DOHH2 (cell line): Measurements from ENCODE around the gene PLAAT1.

Experiments
- H3F3A ChIP-seq: fragments of 200-600 bp; sonication (generic), shearing (Covaris generic); 2 replicates; pipeline ENCODE4 v1.6.0; 2016; ENCODE audit warnings: antibody characterized with exemption, mild to moderate bottlenecking; ENCODE audit not compliant: control insufficient read depth, insufficient read depth
- H3K27ac ChIP-seq: fragments of 200-600 bp; sonication (generic); 2 replicates; pipeline ENCODE4 v1.5.1; 2014; ENCODE audit warnings: low read depth, mild to moderate bottlenecking, low read length, moderate library complexity
- H3K27me3 ChIP-seq: fragments of 200-600 bp; sonication (generic); 2 replicates; pipeline ENCODE4 v1.6.1; 2014; ENCODE audit warnings: mild to moderate bottlenecking, low read length, mixed read lengths; ENCODE audit not compliant: control insufficient read depth
- H3K36me3 ChIP-seq: fragments of 200-600 bp; sonication (generic); 2 replicates; pipeline ENCODE4 v1.6.1; 2014; ENCODE audit warnings: mild to moderate bottlenecking, low read length, moderate library complexity, mixed read lengths; ENCODE audit not compliant: control insufficient read depth
- H3K4me1 ChIP-seq: fragments of 200-600 bp; sonication (generic); 2 replicates; pipeline ENCODE4 v1.6.1; 2014; ENCODE audit warnings: mild to moderate bottlenecking, low read length, mixed read lengths; ENCODE audit not compliant: control insufficient read depth
- H3K4me2 ChIP-seq: fragments of 200-600 bp; sonication (generic); 2 replicates; pipeline ENCODE4 v1.6.0; 2014; ENCODE audit warnings: mild to moderate bottlenecking, low read length, moderate library complexity
- H3K4me3 ChIP-seq: fragments of 200-600 bp; sonication (generic); 2 replicates; pipeline ENCODE4 v1.5.1; 2014; ENCODE audit warnings: mild to moderate bottlenecking, low read length, mixed read lengths
- H3K79me2 ChIP-seq: fragments of 200-600 bp; sonication (generic); 2 replicates; pipeline ENCODE4 v1.6.1; 2014; ENCODE audit warnings: mild to moderate bottlenecking, low read length, mixed read lengths; ENCODE audit not compliant: control insufficient read depth
- H3K9me2 ChIP-seq: fragments of 200-600 bp; sonication (generic); replicated peaks from 2 replicates; pipeline ENCODE4 v1.6.1; 2014; ENCODE audit warnings: mild to moderate bottlenecking, low read length, mixed read lengths; ENCODE audit not compliant: control insufficient read depth
- H3K9me3 ChIP-seq: fragments of 200-600 bp; sonication (generic); 2 replicates; pipeline ENCODE4 v1.6.1; 2014; ENCODE audit warnings: antibody characterized with exemption, low read length, mixed read lengths; ENCODE audit not compliant: control insufficient read depth, insufficient read depth
- H4K20me1 ChIP-seq: fragments of 200-600 bp; sonication (generic); 2 replicates; pipeline ENCODE4 v1.6.0; 2014; ENCODE audit warnings: low read depth, mild to moderate bottlenecking, antibody characterized with exemption, low read length, moderate library complexity; ENCODE audit not compliant: control insufficient read depth, insufficient read depth
- CTCF ChIP-seq: fragments of 200-600 bp; sonication (generic); IDR thresholded peaks from one replicate; pipeline ENCODE4 v1.5.1; 2014; ENCODE audit warnings: antibody characterized with exemption, mild to moderate bottlenecking, low read depth, low read length; ENCODE audit not compliant: poor library complexity, severe bottlenecking
- EZH2phosphoT487 ChIP-seq: fragments of 200-600 bp; sonication (generic); IDR thresholded peaks from 2 replicates; pipeline ENCODE4 v1.6.1; 2017; ENCODE audit warnings: borderline replicate concordance, mild to moderate bottlenecking, antibody characterized with exemption, low read length, moderate library complexity, mixed read lengths

The PLAAT1 gene

GRCh38 chr3:193211984-193212383 lies 29.0 kb upstream of the PLAAT1 start:
- Histone ChIP-seq H3F3A (no peaks in the 10 kb centered on the region), H3K79me2 (no peaks in the 10 kb centered on the region), H3K36me3 (no peaks in the 10 kb centered on the region), H3K27ac (no peak overlapping the region), H3K9me2 (no peaks in the 10 kb centered on the region), H3K27me3 (no peaks in the 10 kb centered on the region), H3K4me2 (no peak overlapping the region), H4K20me1 (no peaks in the 10 kb centered on the region), H3K9me3 (no peaks in the 10 kb centered on the region), H3K4me3 (no peak overlapping the region), H3K4me1 (no peaks in the 10 kb centered on the region)
- no peak for TF ChIP-seq EZH2phosphoT487
- TF ChIP-seq CTCF: no peak

- Histone ChIP-seq H3K9me3 (no peaks in the 10 kb centered on the region), H3K9me2 (no peaks in the 10 kb centered on the region)
- no peak for TF ChIP-seq CTCF
- no peak for TF ChIP-seq EZH2phosphoT487
These were observed 28.2 kb upstream of the PLAAT1 start for GRCh38 chr3:193212844-193213243.

GRCh38 chr3:193214445-193214844 lies 26.6 kb upstream of the PLAAT1 start:
- no peaks in the 10 kb centered on the region for H4K20me1 ChIP-seq
- TF ChIP-seq CTCF: no peak
- TF ChIP-seq EZH2phosphoT487: no peak
- no peak overlapping the region for H3K4me3 ChIP-seq
- no peaks in the 10 kb centered on the region for H3K9me3 ChIP-seq
- H3K9me2 ChIP-seq: no peaks in the 10 kb centered on the region
- H3F3A ChIP-seq: no peaks in the 10 kb centered on the region
- no peak overlapping the region for H3K27ac ChIP-seq
- no peaks in the 10 kb centered on the region for H3K4me1 ChIP-seq
- no peak overlapping the region for H3K4me2 ChIP-seq
- no peaks in the 10 kb centered on the region for H3K27me3 ChIP-seq
- no peaks in the 10 kb centered on the region for H3K79me2 ChIP-seq
- no peaks in the 10 kb centered on the region for H3K36me3 ChIP-seq

More at GRCh38 chr3:193212844-193213243, 28.2 kb upstream of the PLAAT1 start:
- H3K79me2 ChIP-seq: no peaks in the 10 kb centered on the region
- H3K4me3 ChIP-seq: no peak overlapping the region
- H3K27me3 ChIP-seq: no peaks in the 10 kb centered on the region
- H3K4me1 ChIP-seq: no peaks in the 10 kb centered on the region
- H3F3A ChIP-seq: no peaks in the 10 kb centered on the region
- H3K4me2 ChIP-seq: no peak overlapping the region
- H4K20me1 ChIP-seq: no peaks in the 10 kb centered on the region
- no peak overlapping the region for H3K27ac ChIP-seq
- H3K36me3 ChIP-seq: no peaks in the 10 kb centered on the region
